Peyer's patch (tissue), 4 donors: ENCODE measurements around the gene EMC7. TPM values are rescaled to one million over a fixed set of nuclear protein-coding genes. Genes with fewer than 3 reads are reported as not detected.
"Not testable (repeated sequence)": the region's sequence is repeated elsewhere in the genome, so short reads cannot be mapped to it uniquely, and the experiment has no call there.

ENCODE experiments used
- DNase-seq, 3 donors: peaks; one replicate each; pipeline ENCODE4 v3.0.0-alpha.2; 2017 to 2019
- H3K27ac ChIP-seq, 4 donors: fragments of 200-600 bp; sonication (generic); one replicate each; pipeline ENCODE4 v1.5.1; 2016 to 2019
- H3K27me3 ChIP-seq, 2 donors: fragments of 200-600 bp; sonication (generic); one replicate each; pipeline ENCODE4 v1.5.1; 2019
- H3K36me3 ChIP-seq, 3 donors: fragments of 200-600 bp; sonication (generic); one replicate each; pipeline ENCODE4 v1.5.1; 2016 to 2019
- H3K4me1 ChIP-seq, 4 donors: fragments of 200-600 bp; sonication (generic); one replicate each; pipeline ENCODE4 v1.5.1; 2016 to 2019
- H3K4me3 ChIP-seq, 4 donors: fragments of 200-600 bp; sonication (generic); 1 replicate in 3 of 4; 2 replicates in 1 of 4; pipeline ENCODE4 v1.5.1; 2016 to 2019; ENCODE audit warnings: mild to moderate bottlenecking in 1 of 4
- H3K9me3 ChIP-seq, 4 donors: fragments of 200-600 bp; sonication (generic); one replicate each; pipeline ENCODE4 v1.5.1; 2016 to 2019; ENCODE audit warnings: mild to moderate bottlenecking in 1 of 4
- CTCF ChIP-seq, 6 experiments: fragments of 450-650 bp in 4 of 6; fragments of 200-600 bp in 2 of 6; sonication (generic) in 1 of 6; IDR thresholded peaks; one replicate each; pipeline ENCODE4 v1.5.1; 2017 to 2019; ENCODE audit warnings: antibody characterized with exemption in 6 of 6, mild to moderate bottlenecking in 3 of 6, moderate library complexity in 1 of 6
- POLR2A ChIP-seq, 2 donors: fragments of 450-650 bp; IDR thresholded peaks; one replicate each; pipeline ENCODE4 v1.5.1; 2017; ENCODE audit warnings: antibody characterized with exemption in 2 of 2, mild to moderate bottlenecking in 2 of 2, moderate library complexity in 2 of 2
- total RNA-seq, 4 donors: library from RNA; depleted of rRNA; stranded (reverse); fragments of >200 nt; gene quantifications; one replicate each; pipeline ENCODE4 v1.1.0, GENCODE V29; 2016

The EMC7 gene
- total RNA-seq, 4 donors from 2014 or later, result 20.5 to 29.8 (median 29.2) TPM; not detected in 1

DNA sequence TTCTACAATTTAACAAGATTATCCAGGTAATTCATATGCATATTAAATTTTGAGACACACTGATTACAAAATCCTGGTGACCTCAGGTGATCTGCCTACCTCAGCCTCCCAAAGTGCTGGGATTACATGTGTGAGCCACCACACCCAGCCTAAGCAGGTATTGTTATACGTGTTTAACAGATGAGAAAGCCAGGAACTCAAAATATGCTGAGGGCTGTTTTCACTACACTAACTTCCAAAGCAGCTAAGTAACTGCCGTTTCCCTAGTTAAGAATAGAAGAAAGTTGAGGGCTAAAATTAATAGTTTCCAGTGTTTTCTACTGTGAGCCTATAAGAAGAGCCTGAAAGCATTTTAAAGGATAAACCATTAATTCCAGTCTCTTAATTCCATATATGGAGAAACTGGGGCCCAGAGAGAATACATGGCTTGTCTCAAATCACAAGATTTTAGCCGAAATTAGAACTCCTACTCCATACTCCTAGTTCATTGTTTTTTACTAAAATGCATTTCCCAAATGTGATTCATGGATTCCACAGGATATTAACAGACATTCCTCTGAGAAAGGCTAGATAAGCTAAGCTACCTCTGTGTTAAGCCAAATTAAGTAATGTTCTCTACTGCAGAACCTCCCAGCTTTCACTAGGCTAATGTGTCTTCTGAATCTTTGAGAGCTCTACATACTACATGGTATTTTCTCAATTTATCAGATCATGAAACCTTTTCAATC lies 45.6 kb downstream of the EMC7 start:
- H3K9me3 ChIP-seq, result peaks cover 0 to under 1% (median 0%) of the 10 kb centered on the region in 4 donors
- no peaks in the 10 kb centered on the region for H3K4me1 ChIP-seq
- TF ChIP-seq CTCF (IDR thresholded peaks at IDR 0.05), result no peak
- no peak for TF ChIP-seq POLR2A (IDR thresholded peaks at IDR 0.05)
- no peak for DNase-seq
- no peak overlapping the region for H3K4me3 ChIP-seq
- no peak overlapping the region for H3K27ac ChIP-seq
- no peaks in the 10 kb centered on the region for H3K27me3 ChIP-seq
- H3K36me3 ChIP-seq, result no peaks in the 10 kb centered on the region

GRCh38 chr15:34054081-34054707 lies 47.5 kb downstream of the EMC7 start:
- Histone ChIP-seq H3K4me1 (no peaks in the 10 kb centered on the region), H3K36me3 (no peaks in the 10 kb centered on the region), H3K9me3 (peaks cover 0 to 7% (median 2%) of the 10 kb centered on the region in 4 donors), H3K27ac (no peak overlapping the region), H3K27me3 (no peaks in the 10 kb centered on the region), H3K4me3 (no peak overlapping the region)
- no peak for TF ChIP-seq CTCF (IDR thresholded peaks at IDR 0.05)
- TF ChIP-seq POLR2A (IDR thresholded peaks at IDR 0.05), result no peak
- no peak for DNase-seq

GRCh38 chr15:34050385-34050784 lies 51.3 kb downstream of the EMC7 start:
- H3K27me3 ChIP-seq, H3K4me1 ChIP-seq, H3K9me3 ChIP-seq, DNase-seq, H3K36me3 ChIP-seq, H3K4me3 ChIP-seq, H3K27ac ChIP-seq: not testable (repeated sequence)

- H3K27me3 ChIP-seq, result no peaks in the 10 kb centered on the region
- H3K36me3 ChIP-seq, result no peaks in the 10 kb centered on the region
- H3K9me3 ChIP-seq, result peaks cover 0 to 7% (median 2%) of the 10 kb centered on the region in 4 donors
- DNase-seq, result no peak
- no peak overlapping the region for H3K27ac ChIP-seq
- no peak for TF ChIP-seq CTCF (IDR thresholded peaks at IDR 0.05)
- TF ChIP-seq POLR2A (IDR thresholded peaks at IDR 0.05), result no peak
- H3K4me3 ChIP-seq, result no peak overlapping the region
- H3K4me1 ChIP-seq, result no peaks in the 10 kb centered on the region
Measured at GRCh38 chr15:34049112-34049511, 52.5 kb downstream of the EMC7 start.

DNA sequence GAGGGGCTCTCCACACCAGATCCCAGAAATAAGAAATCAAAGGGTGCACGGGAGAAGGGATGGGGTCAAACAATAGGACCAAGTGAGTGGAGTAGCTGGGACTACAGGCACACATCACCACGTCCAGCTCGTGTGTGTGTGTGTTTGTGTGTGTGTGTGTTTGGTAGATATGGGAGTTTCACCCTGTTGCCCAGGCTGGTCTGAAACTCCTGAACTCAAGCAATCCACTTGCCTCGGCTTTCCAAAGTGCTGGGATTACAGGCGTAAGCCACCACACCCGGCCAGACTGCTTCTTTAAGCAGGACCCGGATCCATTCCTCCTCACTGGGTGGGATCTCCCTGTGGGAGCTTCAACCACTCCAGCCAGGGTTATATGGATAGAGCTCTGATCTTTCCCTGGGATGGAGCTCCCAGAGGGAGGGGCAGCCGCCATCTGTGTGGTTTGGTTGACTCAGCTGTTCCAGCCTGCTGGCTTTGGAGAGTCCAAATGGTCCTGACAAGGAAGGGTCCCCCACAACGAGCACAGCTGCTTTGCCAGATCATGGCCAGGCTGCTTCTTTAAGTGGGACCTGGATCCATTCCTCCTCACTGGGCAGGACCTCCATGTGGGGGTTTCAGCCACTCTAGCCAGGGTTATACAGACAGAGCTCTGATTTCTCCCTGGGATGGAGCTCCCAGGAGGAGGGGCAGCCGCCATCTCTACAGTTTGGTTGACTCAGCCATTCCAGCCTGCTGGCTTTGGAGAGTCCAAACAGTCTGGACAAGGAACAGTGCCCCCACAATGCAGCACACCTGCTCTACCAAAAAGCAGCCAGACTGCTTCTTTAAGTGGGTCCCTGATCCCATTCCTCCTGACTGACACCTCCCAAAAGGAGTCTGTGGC lies 53.5 kb downstream of the EMC7 start:
- Histone ChIP-seq H3K4me1 (no peaks in the 10 kb centered on the region), H3K27ac (no peak overlapping the region), H3K27me3 (no peaks in the 10 kb centered on the region), H3K4me3 (no peak overlapping the region), H3K9me3 (peaks cover 0 to 7% (median 2%) of the 10 kb centered on the region in 4 donors), H3K36me3 (no peaks in the 10 kb centered on the region)
- no peak for DNase-seq
- TF ChIP-seq POLR2A (IDR thresholded peaks at IDR 0.05) (no peak), CTCF (IDR thresholded peaks at IDR 0.05) (no peak)
